HS-27A (cell line): Measurements from ENCODE around the gene PREX1.
A peak's percentile ranks its signal among the peaks of the same experiment; 100 is the strongest.

ENCODE experiments used
- DNase-seq: peaks from one replicate; pipeline ENCODE4 v3.0.0-alpha.2; 2012; ENCODE audit warnings: low read depth, missing footprints

PREX1 gene

DNA sequence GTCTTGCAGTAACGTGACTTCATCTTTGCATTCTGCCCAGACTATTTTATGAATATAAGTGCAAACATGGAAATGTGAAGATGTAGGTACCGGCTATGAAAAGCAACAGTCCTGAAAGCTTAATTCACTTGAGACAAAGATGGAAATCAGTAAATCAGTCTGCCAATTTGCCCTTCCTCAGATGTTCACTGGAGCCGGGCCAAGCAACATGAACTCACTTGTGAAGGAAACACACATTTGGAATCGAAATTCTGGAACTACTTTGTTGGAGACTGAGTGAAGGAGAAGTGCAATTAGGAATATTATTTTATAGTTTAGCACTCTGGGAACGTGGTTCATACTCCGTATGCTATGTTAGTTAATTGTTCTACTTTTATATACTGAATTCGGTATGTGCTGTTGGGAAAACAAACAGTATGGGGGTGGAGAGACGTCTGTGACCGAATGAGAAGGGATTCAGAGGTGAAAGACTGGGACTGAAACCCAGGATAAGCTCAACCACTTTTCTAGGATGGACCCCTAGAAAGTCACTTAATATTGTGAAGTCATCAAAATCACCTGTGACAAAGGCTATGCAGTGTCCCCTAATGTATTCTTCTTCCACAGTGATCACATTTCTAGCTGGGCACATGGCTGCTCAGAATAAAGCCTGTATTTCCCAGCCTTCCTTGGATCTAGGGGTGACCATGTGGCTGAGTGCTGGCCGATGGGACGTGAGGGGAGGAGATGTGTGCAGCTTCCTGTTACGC, 95.5 kb downstream of the PREX1 start:
- no peak for DNase-seq

DNA sequence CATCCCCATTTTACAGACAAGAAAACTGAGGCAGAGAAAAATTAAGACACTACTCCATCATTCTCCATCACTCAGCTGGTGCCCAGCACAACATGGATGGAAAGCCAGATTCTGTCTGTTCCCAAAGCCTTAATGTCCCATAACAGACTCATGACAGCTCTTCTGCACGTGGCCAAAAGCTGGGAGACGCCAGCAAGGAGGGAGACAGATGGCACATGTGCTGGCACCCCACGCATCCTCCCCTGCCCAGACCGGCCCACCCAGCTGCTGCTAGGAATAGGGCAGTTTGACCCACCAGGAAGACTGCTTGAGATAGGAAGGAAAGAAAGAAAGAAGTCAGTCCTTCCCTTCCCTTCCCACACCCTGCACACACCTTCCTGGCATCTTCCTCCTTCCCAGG, 96.3 kb downstream of the PREX1 start:
- no peak for DNase-seq

- no peak for DNase-seq
Observed at GRCh38 chr20:48730977-48731376, 96.8 kb downstream of the PREX1 start.

- no peak for DNase-seq
Observed at GRCh38 chr20:48729538-48729937, 98.3 kb downstream of the PREX1 start.

- no peak for DNase-seq
Observed at GRCh38 chr20:48728042-48728825, 99.6 kb downstream of the PREX1 start.

DNA sequence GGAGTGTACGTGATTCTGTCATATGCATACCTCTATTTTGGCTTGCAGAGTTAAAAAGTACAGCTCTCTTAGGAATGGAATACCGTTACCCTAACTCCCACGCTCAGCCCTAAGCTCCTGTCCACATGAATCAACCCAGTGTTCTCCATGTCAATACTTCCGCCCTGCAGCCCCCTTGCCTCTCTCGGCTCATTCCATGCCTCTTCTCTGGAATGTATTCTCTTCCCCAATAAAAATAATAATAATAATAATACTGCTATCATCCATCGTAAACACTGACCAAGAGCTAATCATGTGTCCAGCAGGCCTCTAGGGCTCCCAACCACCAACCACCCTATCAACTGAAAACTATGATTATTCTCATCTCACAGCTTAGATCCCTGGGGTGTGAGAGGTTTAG, 100.6 kb downstream of the PREX1 start:
- no peak for DNase-seq

DNA sequence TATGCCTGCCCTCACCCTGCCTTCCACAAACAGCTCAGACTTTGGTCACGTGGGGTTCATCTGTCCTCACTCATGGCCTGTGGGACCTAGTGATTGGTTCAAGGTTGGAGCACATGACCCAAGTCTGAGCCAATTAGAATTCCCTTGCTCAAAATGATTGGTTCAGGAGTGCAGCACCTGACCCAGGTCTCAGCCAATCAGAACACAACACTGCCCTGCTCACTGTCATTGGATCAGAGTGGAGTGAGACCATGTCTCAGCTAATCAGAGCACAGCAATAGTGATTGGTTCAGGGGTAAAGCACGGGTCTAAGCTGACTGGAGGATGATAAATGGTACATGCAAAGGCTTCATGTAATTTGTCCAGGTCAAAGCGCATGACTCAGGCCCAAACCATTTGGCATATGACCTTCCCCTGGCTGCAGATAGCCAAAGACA, 102.2 kb downstream of the PREX1 start:
- peak; percentile 7 for DNase-seq

DNA sequence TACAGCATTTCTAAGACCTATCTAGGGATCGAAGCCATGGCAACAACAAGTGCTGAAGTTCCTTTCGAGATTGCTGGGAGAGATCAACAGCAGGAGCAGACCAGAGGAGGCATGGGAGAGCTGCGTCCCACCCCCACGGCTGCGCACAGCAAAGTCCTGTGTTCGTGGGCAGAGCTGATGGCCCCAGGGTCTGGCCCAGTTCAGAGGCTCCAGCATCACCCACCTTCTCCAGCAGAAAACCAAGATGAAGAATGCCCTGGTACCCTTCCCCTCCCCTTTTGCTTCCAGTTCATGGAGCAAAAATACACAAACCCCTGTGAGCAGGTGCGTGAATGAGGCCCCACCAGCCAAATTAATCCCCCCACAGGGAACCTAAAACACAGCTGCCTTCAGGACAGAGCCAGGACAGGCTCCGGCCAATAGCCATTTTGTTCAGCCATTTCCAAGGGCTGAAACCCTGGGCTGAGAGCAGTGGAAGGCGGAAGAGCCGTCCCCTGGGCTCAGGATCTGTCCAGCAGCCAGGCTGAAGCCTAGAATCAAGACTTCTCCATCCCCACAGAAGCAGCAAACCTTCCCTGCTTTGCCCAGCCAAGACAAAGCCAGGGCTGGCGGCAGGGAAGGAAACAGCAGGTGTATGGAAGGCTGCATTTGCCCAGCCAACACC, 102.8 kb downstream of the PREX1 start:
- DNase-seq = no peak

GRCh38 chr20:48724382-48724781, 103.4 kb downstream of the PREX1 start:
- DNase-seq = no peak

DNA sequence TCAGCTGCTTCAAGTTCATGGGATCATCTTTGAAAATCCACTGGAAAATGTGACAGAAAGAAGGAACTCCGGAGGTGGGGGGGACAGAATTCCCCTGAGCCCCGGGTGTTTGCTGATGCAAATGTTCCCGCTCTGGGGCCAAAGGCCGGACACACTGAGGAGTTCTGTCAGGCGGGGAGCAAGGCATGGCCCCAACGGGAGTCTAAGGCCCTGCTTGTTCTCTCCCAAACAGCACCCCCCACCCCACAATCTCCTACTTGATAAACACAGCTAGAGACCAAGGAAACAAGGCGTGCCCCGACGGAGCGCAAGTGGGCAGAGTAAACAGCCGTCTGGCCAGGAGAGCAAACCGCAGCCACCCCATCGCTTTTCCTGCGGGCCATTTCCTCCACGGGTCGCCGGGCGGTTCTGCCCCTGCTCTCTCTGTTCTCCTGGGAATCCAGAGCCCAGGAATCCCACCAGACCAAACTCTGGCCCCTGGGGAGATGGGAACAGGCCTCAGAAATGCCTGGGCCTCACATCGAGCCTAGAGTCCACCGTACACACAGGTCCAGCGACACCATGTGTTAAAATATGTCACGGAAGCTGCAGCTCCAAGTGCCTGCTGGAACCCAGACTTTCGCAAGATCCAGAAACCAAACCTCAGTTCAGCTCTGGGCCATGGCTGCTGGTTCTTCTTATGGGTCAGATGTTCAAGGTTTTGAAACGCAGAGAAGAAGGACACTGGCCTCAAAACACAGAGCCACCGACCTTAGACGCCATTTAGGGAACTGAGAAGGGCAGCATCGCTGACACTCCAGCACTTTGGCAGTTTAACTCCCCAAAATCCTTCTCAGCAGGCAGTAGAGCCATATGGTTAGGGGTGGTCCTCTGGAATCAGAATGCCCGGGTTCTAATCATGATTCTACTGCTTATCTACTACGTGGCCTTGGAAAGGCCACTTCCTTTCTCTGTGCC, 104.2 kb downstream of the PREX1 start:
- no peak for DNase-seq

DNA sequence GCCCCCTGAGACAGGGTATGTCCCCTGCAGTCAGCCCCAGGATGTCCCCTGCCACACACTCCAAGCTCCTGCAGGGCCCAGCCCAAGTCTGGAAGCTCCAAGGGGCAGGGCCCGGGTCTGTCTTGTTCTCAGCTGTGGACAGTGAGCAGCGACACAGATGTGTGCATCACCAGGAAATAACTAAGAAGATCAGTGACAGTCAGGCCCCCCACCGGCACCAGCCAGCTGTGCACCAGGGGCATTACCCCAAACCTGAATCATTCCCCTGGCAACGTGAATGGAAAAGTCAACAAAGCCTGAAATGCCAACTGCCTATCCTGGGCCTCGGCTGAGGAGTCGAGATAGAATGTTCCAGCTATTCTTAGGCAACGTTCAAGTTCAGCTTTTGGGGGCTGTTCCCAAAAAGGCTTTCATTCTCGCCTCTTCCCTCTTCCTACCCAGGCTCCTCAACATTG, 105.0 kb downstream of the PREX1 start:
- DNase-seq = no peak

- no peak for DNase-seq
Observed at GRCh38 chr20:48722002-48722731, 105.6 kb downstream of the PREX1 start.

GRCh38 chr20:48721324-48722001, 106.3 kb downstream of the PREX1 start:
- DNase-seq = no peak

GRCh38 chr20:48720256-48720985, 107.4 kb downstream of the PREX1 start:
- DNase-seq = no peak

GRCh38 chr20:48719598-48720255, 108.1 kb downstream of the PREX1 start:
- no peak for DNase-seq

DNA sequence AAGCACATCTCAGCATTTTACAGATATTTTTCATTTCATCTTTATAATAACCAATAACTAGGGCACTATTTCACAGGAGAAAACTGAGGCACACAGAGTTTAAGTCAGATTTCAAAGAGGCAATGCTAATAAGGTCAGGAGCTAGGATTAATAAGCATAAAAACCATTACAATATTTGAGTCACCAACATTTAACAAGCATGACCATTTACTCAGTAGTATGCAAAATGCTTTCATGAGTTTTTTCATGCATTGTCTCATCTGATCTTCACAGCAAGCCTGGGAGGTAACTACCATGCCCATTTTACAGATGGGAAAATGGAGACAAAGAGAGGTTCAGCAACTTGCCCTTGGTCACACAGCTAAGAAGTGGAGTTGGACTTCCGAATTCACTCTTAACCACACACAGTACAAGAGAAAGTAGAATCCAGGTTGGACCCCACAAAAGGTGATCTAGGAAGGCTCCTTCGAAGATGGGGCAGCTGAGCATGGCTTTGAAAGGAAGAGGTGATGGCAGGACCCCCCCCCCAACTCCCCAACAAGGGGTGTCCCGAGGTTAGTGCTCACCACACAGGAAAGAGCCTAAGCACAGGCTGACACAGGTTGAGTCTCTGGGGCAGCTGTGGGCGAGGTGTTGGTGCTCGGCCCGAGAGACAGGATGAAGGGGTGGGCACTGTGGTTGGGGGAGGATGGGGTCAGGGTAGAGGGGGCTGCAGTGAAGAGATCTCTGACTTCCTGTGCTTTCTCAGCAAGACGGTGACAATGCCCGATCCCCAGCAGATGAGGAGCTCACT, 108.8 kb downstream of the PREX1 start:
- DNase-seq = no peak

DNA sequence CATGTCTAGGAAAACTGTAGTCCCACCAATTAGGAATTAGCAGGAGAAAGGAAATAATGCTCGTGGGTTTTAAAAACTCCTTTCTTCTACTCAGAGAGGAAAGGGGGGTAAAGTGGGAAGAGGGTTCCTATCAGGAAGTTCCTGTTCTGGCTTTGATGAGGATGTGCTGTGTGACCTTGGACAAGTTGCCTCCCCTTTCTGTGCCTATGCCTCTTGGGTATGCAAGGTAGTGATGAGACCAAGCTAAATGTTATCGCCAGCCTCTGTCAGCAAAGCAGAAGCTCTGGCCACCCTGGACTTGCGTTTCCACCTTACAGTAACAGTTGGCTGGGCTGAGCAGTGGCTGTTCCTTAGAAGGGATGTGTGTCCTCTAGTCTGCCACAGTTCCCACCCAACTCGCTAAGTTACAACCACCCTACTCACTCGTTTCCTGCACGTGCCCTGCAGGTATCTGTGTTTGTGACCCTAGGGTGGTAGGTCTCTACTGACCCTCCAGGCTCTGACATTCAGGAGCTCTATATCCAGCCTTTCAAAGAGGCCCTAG, 110.0 kb downstream of the PREX1 start:
- DNase-seq = no peak

DNA sequence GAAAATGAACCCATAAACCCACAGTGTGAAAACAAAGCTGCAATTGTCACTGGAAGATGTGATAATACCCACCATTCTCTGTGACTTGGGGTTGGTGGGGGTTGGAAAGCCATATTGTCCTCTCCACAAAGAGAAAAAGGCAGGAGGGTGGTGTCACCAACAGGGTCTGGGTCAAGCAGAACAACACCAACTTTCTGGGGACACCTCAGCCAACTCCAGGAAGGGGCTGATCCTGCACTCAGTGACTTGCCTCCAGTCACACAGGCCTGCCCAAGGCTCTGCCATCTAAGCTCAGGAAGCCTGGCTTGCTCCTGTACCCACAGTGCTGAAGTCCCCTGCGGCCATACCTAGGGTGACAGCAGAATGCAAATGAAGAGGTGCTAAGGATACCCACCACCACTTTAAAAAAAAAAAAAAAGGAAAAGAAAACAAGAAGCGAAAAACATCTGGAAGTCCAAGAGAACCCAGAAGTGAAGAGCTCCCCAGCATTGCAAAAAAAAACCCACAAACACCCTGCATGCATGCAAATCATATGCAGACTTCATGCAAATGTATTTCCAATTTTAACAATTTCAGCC, 110.6 kb downstream of the PREX1 start:
- DNase-seq = no peak
